Measurements from ENCODE around the gene REXO5.

GRCh38 chr16:20886320-20886719 lies 80.0 kb downstream of the REXO5 start:
- TF ChIP-seq CTCF (IDR thresholded peaks at IDR 0.05) (no peak), POLR2AphosphoS5 (IDR thresholded peaks at IDR 0.05) (no peak), EP300 (IDR thresholded peaks at IDR 0.05) (no peak)
